T-helper 1 cell (primary cell): Measurements from ENCODE around the gene EPB41L4A.

ENCODE experiments used
- DNase-seq, 5 donors: peaks; one replicate each; pipeline ENCODE4 v3.0.0-alpha.2; 2012 to 2020

Gene EPB41L4A

GRCh38 chr5:112306956-112307355 lies 112.1 kb downstream of the EPB41L4A start:
- DNase-seq: no peak

- no peak for DNase-seq
Observed at GRCh38 chr5:112304743-112305142, 114.3 kb downstream of the EPB41L4A start.

GRCh38 chr5:112303685-112304084 lies 115.4 kb downstream of the EPB41L4A start:
- no peak for DNase-seq

- DNase-seq: no peak
Observed at GRCh38 chr5:112294126-112294525, 125.0 kb downstream of the EPB41L4A start.

- no peak for DNase-seq
Observed at GRCh38 chr5:112293587-112293986, 125.5 kb downstream of the EPB41L4A start.

GRCh38 chr5:112290691-112291090 lies 128.4 kb downstream of the EPB41L4A start:
- no peak for DNase-seq

GRCh38 chr5:112289465-112289864 lies 129.6 kb downstream of the EPB41L4A start:
- no peak for DNase-seq

- no peak for DNase-seq
Observed at GRCh38 chr5:112283943-112284929, 134.8 kb downstream of the EPB41L4A start.

- DNase-seq: no peak
Observed at GRCh38 chr5:112283034-112283582, 136.0 kb downstream of the EPB41L4A start.

GRCh38 chr5:112279082-112279481 lies 140.0 kb downstream of the EPB41L4A start:
- DNase-seq: no peak

- no peak for DNase-seq
Observed at GRCh38 chr5:112276991-112277390, 142.1 kb downstream of the EPB41L4A start.

- no peak for DNase-seq
Observed at GRCh38 chr5:112275671-112276070, 143.4 kb downstream of the EPB41L4A start.

- DNase-seq: no peak
Observed at GRCh38 chr5:112270299-112271293, 148.5 kb downstream of the EPB41L4A start.

- no peak for DNase-seq
Observed at GRCh38 chr5:112267231-112267630, 151.8 kb downstream of the EPB41L4A start.

- no peak for DNase-seq
Observed at GRCh38 chr5:112264666-112265065, 154.4 kb downstream of the EPB41L4A start.

- no peak for DNase-seq
Observed at GRCh38 chr5:112264151-112264550, 154.9 kb downstream of the EPB41L4A start.

GRCh38 chr5:112263469-112263868 lies 155.6 kb downstream of the EPB41L4A start:
- DNase-seq: no peak

- no peak for DNase-seq
Observed at GRCh38 chr5:112258571-112258970, 160.5 kb downstream of the EPB41L4A start.

GRCh38 chr5:112257976-112258375 lies 161.1 kb downstream of the EPB41L4A start:
- DNase-seq: no peak

- no peak for DNase-seq
Observed at GRCh38 chr5:112257005-112257404, 162.1 kb downstream of the EPB41L4A start.

- DNase-seq: no peak
Observed at GRCh38 chr5:112254303-112254702, 164.8 kb downstream of the EPB41L4A start.

GRCh38 chr5:112253478-112254250 lies 165.4 kb downstream of the EPB41L4A start:
- DNase-seq: no peak
